Measurements from ENCODE around the gene TMEM120A. TPM values are rescaled to one million over a fixed set of nuclear protein-coding genes. Genes with fewer than 3 reads are reported as not detected.

The TMEM120A gene
- total and polyA plus RNA-seq, 10 of the 15 experiments (the other 5 are each of a cell fraction or from before 2014, with no cell fraction given): 0.43 to 86.6 (median 18.5) TPM

DNA sequence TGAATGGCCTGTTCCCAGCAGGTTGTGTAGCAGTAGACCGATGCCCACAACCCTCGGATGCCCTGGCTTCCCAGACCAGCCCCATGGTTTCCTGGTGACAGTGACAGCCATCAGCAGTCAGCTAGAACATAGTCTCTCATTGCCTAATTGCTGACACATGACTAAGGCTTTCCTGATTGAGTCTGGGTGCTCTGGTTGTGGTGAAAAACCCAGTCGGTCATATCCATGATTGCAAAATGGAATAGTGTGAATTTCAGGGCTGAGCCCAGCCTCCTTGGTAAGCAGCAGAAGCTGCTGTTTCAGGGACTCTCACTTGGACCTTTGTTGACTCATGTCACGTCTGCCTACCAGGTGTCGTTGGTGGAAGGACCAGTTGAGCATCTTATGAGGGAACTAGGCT is 42.9 kb downstream of the TMEM120A start:
- SMC1A ChIA-PET (ENCODE audit: uncharacterized antibody, unreplicated experiment): interaction anchor here (1.5 kb wide), 1 partner anchor 23 kb away, joined by 4 read pairs; no protein-coding TSS in a partner anchor
- BruUV-seq (replicated peaks): no TSS peak
- RAD21 ChIA-PET (ENCODE audit: unreplicated experiment): no interaction called here
- intact Hi-C loops (cut with micrococcal nuclease; ENCODE audit: unreplicated experiment): no loop called here
- in situ Hi-C loops (cut with MboI): no loop called here
- Histone ChIP-seq H3K36me3 (ENCODE audit: control insufficient read depth in 2 of 2, insufficient read depth in 2 of 2, low read length in 1 of 2) (peaks cover 4 to 7% of the 10 kb centered on the region in 2 experiments; a peak in 3 of 4 replicates), H3K4me1 (ENCODE audit: control insufficient read depth, insufficient read depth, low read length) (no peaks in the 10 kb centered on the region), H3K9ac (ENCODE audit: control insufficient read depth, insufficient read depth, low read length) (no peak overlapping the region), H3K9me3 (replicated peaks; ENCODE audit: control insufficient read depth, insufficient read depth, low read length) (no peaks in the 10 kb centered on the region), H3K27ac (ENCODE audit: control insufficient read depth, insufficient read depth) (no peak overlapping the region), H2AFZ (ENCODE audit: control insufficient read depth, low read depth, low read length) (no peak overlapping the region), H3K79me2 (ENCODE audit: control insufficient read depth, insufficient read depth, low read length) (no peaks in the 10 kb centered on the region), H3K27me3 (replicated peaks in 1 of 2; ENCODE audit: control insufficient read depth in 2 of 2, insufficient read depth in 2 of 2, low read length in 1 of 2) (no peaks in the 10 kb centered on the region), H3K4me3 (no peak overlapping the region), H4K20me1 (ENCODE audit: control insufficient read depth, insufficient read depth) (no peaks in the 10 kb centered on the region), H3K4me2 (ENCODE audit: control insufficient read depth, insufficient read depth) (no peak overlapping the region)
- DNase-seq (ENCODE audit: low read depth, low spot score) (no peak), FAIRE-seq (no peak), ATAC-seq (no peak)
- POLR2A ChIA-PET: no interaction called here
- CTCF ChIA-PET: interaction anchor here (1.1 to 1.8 kb wide), 2 partner anchors 14 to 69 kb away, joined by 3 to 6 read pairs; no protein-coding TSS in a partner anchor
- 60% methylated on average over 5 of the region's 5 CpGs for WGBS (ENCODE audit: insufficient coverage, insufficient replicate concordance, low lambda C conversion rate, missing lambda C conversion rate)
- TF ChIP-seq, protein P1, sequence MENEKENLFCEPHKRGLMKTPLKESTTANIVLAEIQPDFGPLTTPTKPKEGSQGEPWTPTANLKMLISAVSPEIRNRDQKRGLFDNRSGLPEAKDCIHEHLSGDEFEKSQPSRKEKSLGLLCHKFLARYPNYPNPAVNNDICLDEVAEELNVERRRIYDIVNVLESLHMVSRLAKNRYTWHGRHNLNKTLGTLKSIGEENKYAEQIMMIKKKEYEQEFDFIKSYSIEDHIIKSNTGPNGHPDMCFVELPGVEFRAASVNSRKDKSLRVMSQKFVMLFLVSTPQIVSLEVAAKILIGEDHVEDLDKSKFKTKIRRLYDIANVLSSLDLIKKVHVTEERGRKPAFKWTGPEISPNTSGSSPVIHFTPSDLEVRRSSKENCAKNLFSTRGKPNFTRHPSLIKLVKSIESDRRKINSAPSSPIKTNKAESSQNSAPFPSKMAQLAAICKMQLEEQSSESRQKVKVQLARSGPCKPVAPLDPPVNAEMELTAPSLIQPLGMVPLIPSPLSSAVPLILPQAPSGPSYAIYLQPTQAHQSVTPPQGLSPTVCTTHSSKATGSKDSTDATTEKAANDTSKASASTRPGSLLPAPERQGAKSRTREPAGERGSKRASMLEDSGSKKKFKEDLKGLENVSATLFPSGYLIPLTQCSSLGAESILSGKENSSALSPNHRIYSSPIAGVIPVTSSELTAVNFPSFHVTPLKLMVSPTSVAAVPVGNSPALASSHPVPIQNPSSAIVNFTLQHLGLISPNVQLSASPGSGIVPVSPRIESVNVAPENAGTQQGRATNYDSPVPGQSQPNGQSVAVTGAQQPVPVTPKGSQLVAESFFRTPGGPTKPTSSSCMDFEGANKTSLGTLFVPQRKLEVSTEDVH (IDR thresholded peaks at IDR 0.05; ENCODE audit: low read depth, partially characterized antibody): no peak
- TF ChIP-seq, protein P2, sequence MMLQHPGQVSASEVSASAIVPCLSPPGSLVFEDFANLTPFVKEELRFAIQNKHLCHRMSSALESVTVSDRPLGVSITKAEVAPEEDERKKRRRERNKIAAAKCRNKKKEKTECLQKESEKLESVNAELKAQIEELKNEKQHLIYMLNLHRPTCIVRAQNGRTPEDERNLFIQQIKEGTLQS (IDR thresholded peaks at IDR 0.05; ENCODE audit: borderline replicate concordance, extremely low read depth, low read depth, low read length): no peak
- no peak for TF ChIP-seq ZSCAN29 (IDR thresholded peaks at IDR 0.05)
- TF ChIP-seq, protein P3, sequence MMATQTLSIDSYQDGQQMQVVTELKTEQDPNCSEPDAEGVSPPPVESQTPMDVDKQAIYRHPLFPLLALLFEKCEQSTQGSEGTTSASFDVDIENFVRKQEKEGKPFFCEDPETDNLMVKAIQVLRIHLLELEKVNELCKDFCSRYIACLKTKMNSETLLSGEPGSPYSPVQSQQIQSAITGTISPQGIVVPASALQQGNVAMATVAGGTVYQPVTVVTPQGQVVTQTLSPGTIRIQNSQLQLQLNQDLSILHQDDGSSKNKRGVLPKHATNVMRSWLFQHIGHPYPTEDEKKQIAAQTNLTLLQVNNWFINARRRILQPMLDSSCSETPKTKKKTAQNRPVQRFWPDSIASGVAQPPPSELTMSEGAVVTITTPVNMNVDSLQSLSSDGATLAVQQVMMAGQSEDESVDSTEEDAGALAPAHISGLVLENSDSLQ (IDR thresholded peaks at IDR 0.05): no peak
- no peak for TF ChIP-seq KLF5 (IDR thresholded peaks at IDR 0.05; ENCODE audit: partially characterized antibody)
- TF ChIP-seq, protein P4, sequence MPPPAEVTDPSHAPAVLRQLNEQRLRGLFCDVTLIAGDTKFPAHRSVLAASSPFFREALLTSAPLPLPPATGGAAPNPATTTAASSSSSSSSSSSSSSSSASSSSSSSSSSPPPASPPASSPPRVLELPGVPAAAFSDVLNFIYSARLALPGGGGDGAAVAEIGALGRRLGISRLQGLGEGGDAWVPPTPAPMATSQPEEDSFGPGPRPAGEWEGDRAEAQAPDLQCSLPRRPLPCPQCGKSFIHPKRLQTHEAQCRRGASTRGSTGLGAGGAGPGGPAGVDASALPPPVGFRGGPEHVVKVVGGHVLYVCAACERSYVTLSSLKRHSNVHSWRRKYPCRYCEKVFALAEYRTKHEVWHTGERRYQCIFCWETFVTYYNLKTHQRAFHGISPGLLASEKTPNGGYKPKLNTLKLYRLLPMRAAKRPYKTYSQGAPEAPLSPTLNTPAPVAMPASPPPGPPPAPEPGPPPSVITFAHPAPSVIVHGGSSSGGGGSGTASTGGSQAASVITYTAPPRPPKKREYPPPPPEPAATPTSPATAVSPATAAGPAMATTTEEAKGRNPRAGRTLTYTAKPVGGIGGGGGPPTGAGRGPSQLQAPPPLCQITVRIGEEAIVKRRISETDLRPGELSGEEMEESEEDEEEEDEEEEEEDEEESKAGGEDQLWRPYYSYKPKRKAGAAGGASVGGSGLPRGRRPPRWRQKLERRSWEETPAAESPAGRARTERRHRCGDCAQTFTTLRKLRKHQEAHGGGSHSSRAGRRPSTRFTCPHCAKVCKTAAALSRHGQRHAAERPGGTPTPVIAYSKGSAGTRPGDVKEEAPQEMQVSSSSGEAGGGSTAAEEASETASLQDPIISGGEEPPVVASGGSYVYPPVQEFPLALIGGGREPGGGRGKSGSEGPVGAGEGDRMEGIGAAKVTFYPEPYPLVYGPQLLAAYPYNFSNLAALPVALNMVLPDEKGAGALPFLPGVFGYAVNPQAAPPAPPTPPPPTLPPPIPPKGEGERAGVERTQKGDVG (CRISPR knock-in tag; IDR thresholded peaks at IDR 0.05): no peak
- no peak for TF ChIP-seq MTA2 (IDR thresholded peaks at IDR 0.05; ENCODE audit: low read depth)
- TF ChIP-seq, protein P5, sequence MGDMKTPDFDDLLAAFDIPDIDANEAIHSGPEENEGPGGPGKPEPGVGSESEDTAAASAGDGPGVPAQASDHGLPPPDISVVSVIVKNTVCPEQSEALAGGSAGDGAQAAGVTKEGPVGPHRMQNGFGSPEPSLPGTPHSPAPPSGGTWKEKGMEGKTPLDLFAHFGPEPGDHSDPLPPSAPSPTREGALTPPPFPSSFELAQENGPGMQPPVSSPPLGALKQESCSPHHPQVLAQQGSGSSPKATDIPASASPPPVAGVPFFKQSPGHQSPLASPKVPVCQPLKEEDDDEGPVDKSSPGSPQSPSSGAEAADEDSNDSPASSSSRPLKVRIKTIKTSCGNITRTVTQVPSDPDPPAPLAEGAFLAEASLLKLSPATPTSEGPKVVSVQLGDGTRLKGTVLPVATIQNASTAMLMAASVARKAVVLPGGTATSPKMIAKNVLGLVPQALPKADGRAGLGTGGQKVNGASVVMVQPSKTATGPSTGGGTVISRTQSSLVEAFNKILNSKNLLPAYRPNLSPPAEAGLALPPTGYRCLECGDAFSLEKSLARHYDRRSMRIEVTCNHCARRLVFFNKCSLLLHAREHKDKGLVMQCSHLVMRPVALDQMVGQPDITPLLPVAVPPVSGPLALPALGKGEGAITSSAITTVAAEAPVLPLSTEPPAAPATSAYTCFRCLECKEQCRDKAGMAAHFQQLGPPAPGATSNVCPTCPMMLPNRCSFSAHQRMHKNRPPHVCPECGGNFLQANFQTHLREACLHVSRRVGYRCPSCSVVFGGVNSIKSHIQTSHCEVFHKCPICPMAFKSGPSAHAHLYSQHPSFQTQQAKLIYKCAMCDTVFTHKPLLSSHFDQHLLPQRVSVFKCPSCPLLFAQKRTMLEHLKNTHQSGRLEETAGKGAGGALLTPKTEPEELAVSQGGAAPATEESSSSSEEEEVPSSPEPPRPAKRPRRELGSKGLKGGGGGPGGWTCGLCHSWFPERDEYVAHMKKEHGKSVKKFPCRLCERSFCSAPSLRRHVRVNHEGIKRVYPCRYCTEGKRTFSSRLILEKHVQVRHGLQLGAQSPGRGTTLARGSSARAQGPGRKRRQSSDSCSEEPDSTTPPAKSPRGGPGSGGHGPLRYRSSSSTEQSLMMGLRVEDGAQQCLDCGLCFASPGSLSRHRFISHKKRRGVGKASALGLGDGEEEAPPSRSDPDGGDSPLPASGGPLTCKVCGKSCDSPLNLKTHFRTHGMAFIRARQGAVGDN (IDR thresholded peaks at IDR 0.05): no peak
- no peak for TF ChIP-seq NFYA (IDR thresholded peaks at IDR 0.05; ENCODE audit: borderline replicate concordance, low read depth, low read length)
- no peak for TF ChIP-seq LARP7 (IDR thresholded peaks at IDR 0.05)
- no peak for TF ChIP-seq KAT2A (conservative IDR thresholded peaks at IDR 0.05; ENCODE audit: control insufficient read depth, low read depth, low read length)

Measured in GM12878 (cell line).